ENCODE results near the gene METTL16.
A peak's percentile ranks its signal among the peaks of the same experiment; 100 is the strongest.

Gene METTL16

DNA sequence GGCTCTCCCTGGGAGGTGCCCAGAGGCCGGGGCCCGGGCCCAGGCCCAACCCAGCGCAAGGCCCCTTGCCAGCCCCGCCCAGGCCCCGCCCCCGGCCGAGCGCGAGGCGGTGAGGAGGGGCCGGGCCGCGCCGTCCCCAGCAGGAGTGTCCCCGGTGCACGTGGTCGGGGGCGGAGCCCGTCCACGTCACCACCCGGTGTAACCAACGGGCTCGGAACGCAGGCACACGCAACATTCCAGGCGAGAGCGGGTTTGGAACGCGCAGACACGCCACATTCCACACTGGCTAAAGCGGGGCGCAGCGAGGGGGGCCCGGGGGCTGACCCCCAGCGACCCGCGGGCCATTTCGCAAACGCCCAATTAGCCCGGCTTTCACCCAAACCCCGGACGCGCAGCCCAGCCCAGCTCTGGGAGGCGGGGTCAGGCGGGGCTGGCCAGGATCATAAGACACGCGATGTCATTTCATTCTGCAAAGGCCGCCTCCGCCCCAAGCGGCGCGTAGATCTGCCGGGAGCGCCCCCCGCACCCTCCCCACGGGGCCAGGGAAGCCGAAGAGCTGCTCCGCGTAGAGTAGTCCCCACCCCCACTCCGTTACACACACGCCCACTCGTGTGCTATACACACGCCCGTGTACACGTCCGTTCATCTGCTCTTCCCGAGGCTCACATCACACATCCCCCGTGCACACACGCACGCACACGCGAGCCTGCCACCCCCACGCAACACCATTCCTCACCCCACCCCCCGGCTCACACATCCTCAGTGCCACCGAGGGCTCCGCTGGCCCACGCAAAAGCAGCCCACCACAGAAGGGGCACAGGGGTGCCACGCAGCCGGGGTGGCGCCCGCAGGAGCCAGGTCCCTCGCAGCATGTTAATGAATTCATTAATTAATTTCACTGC, 111.9 kb downstream of the METTL16 start:
- WGBS, 2 experiments = 0% methylated on average over 82 of the region's 82 CpGs
- Histone ChIP-seq H3K9me3 (ENCODE audit: control insufficient read depth, low read length) (no peaks in the 10 kb centered on the region), H3K27ac (ENCODE audit: insufficient read depth, low read depth, low read length, poor library complexity, severe bottlenecking) (peak overlapping the region; percentile 95), H3K4me1 (ENCODE audit: control insufficient read depth, insufficient read depth, low read length) (peaks cover 44% of the 10 kb centered on the region), H3K27me3 (ENCODE audit: control insufficient read depth, insufficient read depth, low read length, poor library complexity, severe bottlenecking) (peaks cover 5% of the 10 kb centered on the region), H3K4me3 (ENCODE audit: insufficient read depth, low read depth, low read length) (peak overlapping the region; percentile 95), H3K36me3 (ENCODE audit: control insufficient read depth, insufficient read depth, low read length) (no peaks in the 10 kb centered on the region)

DNA sequence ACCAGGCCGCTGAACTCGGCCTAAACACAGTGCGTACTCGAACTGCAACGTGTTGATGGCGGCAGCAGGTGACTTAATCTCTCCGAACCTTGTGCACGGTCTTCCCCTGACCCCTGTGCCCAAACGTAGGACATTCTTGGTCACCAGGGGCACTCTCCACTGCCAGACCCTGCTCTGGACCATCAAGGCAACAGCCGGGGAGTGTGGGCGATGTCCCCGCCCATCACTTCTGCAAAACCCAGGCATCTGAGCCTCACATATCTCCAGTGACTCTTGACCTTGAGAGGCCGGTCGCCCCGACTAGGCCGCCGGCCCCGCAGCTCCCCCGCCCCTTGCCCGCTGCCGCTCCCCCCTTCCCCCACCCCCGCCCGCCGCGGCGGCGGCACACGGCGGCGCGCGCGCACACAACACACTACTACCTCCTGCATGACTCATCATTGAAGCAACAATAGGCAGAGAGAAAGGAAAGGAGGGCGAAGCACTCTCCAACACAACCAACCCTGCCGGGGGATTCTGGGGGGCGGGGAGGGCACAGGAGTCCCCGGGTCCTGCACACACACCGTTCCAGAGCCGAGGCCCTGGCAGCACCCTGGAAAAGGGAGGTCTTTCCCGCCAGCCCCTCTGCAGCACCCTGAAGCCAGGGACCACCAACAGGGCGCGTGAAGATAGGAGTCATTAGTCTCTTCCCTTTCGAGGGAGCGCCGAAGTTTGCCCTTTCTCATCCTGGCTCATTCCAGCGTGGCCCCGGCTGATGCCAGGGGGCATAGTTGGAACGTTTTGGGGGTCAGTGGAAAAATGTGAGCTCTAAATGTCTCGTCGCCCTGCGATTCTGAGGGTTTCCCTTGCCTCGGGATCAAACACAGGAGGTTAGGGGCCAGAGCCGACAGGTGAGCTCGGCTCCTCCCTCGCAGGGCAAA, 112.8 kb downstream of the METTL16 start:
- no peaks in the 10 kb centered on the region for H3K36me3 ChIP-seq (ENCODE audit: control insufficient read depth, insufficient read depth, low read length)
- no peaks in the 10 kb centered on the region for H3K9me3 ChIP-seq (ENCODE audit: control insufficient read depth, low read length)
- peaks cover 53% of the 10 kb centered on the region for H3K4me1 ChIP-seq (ENCODE audit: control insufficient read depth, insufficient read depth, low read length)
- peak overlapping the region; percentile 95 for H3K4me3 ChIP-seq (ENCODE audit: insufficient read depth, low read depth, low read length)
- peaks cover 5% of the 10 kb centered on the region for H3K27me3 ChIP-seq (ENCODE audit: control insufficient read depth, insufficient read depth, low read length, poor library complexity, severe bottlenecking)
- H3K27ac ChIP-seq (ENCODE audit: insufficient read depth, low read depth, low read length, poor library complexity, severe bottlenecking) = peak overlapping the region; percentile 95
- 6% methylated on average over 48 to 50 of the region's 55 CpGs for WGBS, 2 experiments

DNA sequence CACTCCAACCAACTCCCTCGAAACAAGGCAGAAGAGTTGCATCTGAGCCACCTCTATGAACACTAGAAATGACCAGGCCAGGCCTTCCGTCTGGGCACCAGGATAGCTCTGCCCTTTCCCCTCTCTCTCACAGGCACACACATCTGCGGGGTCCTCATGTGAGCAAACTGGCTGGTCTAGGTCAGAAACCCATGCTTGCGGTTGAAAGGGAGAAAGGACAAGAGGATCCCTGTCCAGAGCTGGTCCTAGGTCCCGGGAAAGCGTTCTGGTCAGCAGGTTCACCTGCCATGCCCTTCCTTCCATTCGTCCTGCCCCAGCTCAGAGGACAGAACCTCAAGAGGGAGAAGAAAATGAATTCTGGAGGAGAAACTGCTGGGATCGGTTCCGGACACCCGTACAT, 113.5 kb downstream of the METTL16 start:
- WGBS, 2 experiments = 82 to 83% methylated on average over 10 of the region's 10 CpGs
- H3K36me3 ChIP-seq (ENCODE audit: control insufficient read depth, insufficient read depth, low read length) = no peaks in the 10 kb centered on the region
- no peak overlapping the region for H3K27ac ChIP-seq (ENCODE audit: insufficient read depth, low read depth, low read length, poor library complexity, severe bottlenecking)
- H3K27me3 ChIP-seq (ENCODE audit: control insufficient read depth, insufficient read depth, low read length, poor library complexity, severe bottlenecking) = peaks cover 5% of the 10 kb centered on the region
- no peaks in the 10 kb centered on the region for H3K9me3 ChIP-seq (ENCODE audit: control insufficient read depth, low read length)
- peak overlapping the region; percentile 95 for H3K4me3 ChIP-seq (ENCODE audit: insufficient read depth, low read depth, low read length)
- peaks cover 54% of the 10 kb centered on the region for H3K4me1 ChIP-seq (ENCODE audit: control insufficient read depth, insufficient read depth, low read length)

DNA sequence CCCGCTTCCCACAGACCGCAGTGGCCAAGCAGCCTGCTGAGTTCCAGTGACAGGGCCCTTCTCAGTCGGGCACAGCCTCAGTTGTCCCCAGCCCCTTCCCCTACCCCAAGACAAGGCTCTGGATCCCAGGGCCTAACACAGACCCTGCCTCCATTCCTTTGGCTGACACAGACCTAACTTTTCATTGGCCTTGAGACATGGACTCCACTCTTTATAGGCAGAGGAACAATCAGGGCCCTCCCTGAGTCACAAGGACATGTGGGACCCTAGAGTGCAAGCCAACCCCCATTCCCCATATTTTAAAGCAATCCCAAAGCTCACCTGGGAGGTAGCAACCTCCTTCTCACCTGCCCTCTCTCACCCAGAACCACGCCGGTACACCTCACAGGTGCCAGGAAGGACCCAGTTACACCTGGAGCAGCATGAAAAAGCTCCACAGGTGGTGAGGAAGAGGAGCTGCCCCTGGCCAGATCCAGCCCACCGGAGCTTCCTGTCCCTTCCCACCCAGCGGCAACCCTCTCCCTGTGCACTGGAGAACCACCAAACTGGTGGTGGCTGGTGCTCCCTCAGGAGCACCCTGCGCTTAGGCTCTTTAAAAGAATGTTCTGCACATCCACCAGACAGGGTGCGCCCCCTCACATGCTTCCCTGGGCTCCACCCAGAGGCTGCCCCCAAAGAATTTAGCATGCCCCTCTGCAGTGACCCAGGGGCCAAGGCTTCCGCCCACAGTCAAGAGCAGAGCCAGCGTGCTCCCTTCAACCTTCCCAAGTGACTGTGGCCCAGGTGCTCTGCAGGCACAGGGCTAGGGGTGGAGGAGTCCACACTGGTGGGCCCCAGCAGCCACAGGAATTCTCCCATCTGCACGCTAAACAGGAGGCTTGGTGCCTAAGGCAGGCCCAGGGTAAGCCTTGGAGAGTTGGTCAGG, 114.2 kb downstream of the METTL16 start:
- WGBS, 2 experiments = 78 to 79% methylated on average over 12 of the region's 12 CpGs
- H3K4me3 ChIP-seq (ENCODE audit: insufficient read depth, low read depth, low read length) = no peak overlapping the region
- H3K27ac ChIP-seq (ENCODE audit: insufficient read depth, low read depth, low read length, poor library complexity, severe bottlenecking) = peak overlapping the region; percentile 55
- H3K9me3 ChIP-seq (ENCODE audit: control insufficient read depth, low read length) = no peaks in the 10 kb centered on the region
- H3K4me1 ChIP-seq (ENCODE audit: control insufficient read depth, insufficient read depth, low read length) = peaks cover 48% of the 10 kb centered on the region
- H3K36me3 ChIP-seq (ENCODE audit: control insufficient read depth, insufficient read depth, low read length) = no peaks in the 10 kb centered on the region
- H3K27me3 ChIP-seq (ENCODE audit: control insufficient read depth, insufficient read depth, low read length, poor library complexity, severe bottlenecking) = peaks cover 5% of the 10 kb centered on the region

DNA sequence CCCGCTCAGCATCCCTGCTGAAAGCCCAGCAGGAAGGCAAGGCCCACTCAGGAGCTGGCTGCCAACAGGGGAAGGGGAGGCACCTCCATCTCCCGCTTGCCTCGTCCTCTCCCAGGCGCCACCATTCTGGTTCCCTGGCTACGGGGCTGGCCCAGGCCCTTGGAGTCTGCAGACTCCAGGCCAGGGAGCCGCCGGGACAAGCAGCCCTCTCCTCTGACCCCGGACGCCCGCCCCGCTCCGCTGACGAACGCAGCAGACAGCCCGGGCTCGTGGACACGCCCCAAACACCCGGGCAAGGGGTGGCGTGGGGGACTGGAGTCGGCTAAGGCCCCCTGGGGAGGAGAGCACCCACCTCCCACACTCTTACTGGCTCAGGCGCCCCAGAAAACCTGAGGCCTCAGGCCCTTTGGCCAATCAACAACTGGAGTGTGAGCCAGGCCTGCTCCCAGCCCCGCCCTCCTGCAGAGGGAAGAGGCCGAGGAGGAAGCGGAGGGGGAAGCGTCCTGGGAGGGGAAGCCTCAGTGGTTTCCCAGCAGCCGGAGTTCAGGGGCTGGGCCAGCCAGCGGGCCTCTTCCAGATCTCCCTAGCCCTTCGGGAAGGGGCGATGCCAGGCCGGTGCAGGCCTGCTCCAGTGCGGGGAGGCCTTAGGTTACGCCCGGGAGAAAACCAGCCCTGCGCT, 115.0 kb downstream of the METTL16 start:
- Histone ChIP-seq H3K36me3 (ENCODE audit: control insufficient read depth, insufficient read depth, low read length) (no peaks in the 10 kb centered on the region), H3K4me3 (ENCODE audit: insufficient read depth, low read depth, low read length) (peak overlapping the region; percentile 24), H3K4me1 (ENCODE audit: control insufficient read depth, insufficient read depth, low read length) (peaks cover 52% of the 10 kb centered on the region), H3K27ac (ENCODE audit: insufficient read depth, low read depth, low read length, poor library complexity, severe bottlenecking) (peak overlapping the region; percentile 55), H3K27me3 (ENCODE audit: control insufficient read depth, insufficient read depth, low read length, poor library complexity, severe bottlenecking) (peaks cover 5% of the 10 kb centered on the region), H3K9me3 (ENCODE audit: control insufficient read depth, low read length) (no peaks in the 10 kb centered on the region)
- 4 to 6% methylated on average over 34 of the region's 34 CpGs for WGBS, 2 experiments

DNA sequence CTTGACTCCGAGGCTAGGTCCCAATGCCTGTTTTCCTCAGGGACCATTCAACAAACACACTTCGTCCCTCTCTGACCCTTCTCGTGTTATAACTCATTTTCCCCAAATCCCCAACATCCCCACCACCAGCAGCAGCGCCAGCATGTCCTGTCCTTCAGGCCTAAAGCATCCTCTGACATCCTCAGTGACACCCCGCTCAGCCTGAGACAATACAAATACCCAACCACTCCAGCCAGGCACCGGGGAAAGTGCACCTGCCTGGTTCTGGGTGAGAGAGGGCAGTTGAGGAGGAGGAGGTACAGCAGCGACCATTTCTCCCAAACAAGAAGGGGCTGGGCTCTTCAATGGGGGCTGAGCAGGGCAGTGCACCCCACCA, 115.5 kb downstream of the METTL16 start:
- no peak overlapping the region for H3K27ac ChIP-seq (ENCODE audit: insufficient read depth, low read depth, low read length, poor library complexity, severe bottlenecking)
- peaks cover 56% of the 10 kb centered on the region for H3K4me1 ChIP-seq (ENCODE audit: control insufficient read depth, insufficient read depth, low read length)
- no peaks in the 10 kb centered on the region for H3K36me3 ChIP-seq (ENCODE audit: control insufficient read depth, insufficient read depth, low read length)
- WGBS, 2 experiments = 53 to 56% methylated on average over 7 of the region's 7 CpGs
- peak overlapping the region; percentile 24 for H3K4me3 ChIP-seq (ENCODE audit: insufficient read depth, low read depth, low read length)
- H3K27me3 ChIP-seq (ENCODE audit: control insufficient read depth, insufficient read depth, low read length, poor library complexity, severe bottlenecking) = peaks cover 5% of the 10 kb centered on the region
- H3K9me3 ChIP-seq (ENCODE audit: control insufficient read depth, low read length) = no peaks in the 10 kb centered on the region

DNA sequence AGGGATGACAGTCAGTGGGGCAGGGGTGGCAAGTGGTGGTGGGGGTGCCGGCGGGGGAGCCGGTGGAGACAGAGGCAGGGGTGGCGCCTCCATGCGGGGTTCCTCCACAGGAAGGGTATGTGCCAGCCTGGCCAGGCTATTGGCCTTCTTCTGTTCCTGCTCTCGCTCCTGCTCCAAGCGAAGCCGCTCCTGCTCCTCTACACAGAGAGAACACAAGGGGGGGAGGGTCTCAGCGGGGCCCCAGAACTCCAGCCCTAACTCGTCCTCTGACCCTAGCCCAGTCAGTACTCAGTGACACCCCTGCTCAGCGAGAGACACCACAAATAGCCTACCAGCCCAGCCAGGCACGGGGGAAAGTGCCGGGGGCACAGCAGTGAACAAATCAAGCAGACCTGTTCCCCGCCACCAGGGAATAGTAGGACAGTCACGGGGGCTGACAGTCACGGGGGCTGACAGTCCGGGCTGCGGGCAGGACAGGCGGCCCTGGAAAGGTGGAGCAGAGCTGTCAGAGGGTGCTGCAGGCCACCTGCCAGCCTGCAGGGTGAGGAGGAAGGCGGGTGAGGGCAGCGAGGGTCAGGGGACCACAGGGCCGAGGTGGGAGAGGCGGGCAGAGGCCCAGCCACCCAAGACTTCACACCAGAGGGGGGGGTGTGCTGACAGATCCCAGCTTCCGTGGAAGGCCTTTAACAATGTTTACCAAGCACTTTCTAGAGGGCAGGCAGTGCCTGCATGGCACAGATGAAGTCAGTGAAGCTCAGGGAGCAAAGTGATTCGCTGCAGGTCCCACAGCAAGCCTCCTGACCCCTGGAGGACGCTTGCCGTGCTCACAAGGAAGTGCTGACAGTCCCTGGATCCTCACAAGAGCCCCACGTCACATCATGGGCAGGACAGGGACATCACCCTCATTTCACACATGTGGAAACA, 116.2 kb downstream of the METTL16 start:
- Histone ChIP-seq H3K27me3 (ENCODE audit: control insufficient read depth, insufficient read depth, low read length, poor library complexity, severe bottlenecking) (peaks cover 5% of the 10 kb centered on the region), H3K4me1 (ENCODE audit: control insufficient read depth, insufficient read depth, low read length) (peaks cover 56% of the 10 kb centered on the region)

DNA sequence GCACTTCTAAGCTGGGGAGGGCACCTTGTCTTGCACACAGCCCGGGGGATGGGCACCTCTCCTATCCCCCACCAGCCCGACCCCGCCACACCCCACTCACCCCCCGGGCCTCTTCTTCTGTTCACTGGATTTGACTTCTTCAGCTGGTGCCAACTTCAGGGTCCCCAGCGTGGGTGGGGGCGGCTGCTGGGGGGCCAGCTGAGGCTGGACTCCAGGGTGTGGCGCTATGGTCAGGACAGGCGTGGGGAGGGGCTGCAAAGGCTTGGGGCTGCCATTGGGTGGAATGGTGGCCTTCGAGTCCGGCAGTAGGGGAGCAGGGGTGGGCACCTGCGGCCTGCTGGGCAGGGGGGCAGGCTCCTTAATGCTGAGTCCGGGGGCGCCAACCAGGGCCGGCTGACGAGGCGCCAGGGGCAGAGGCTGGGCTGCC, 116.9 kb downstream of the METTL16 start:
- Histone ChIP-seq H3K27ac (ENCODE audit: insufficient read depth, low read depth, low read length, poor library complexity, severe bottlenecking) (no peak overlapping the region), H3K4me1 (ENCODE audit: control insufficient read depth, insufficient read depth, low read length) (peaks cover 56% of the 10 kb centered on the region), H3K27me3 (ENCODE audit: control insufficient read depth, insufficient read depth, low read length, poor library complexity, severe bottlenecking) (peaks cover 5% of the 10 kb centered on the region), H3K4me3 (ENCODE audit: insufficient read depth, low read depth, low read length) (no peak overlapping the region), H3K9me3 (ENCODE audit: control insufficient read depth, low read length) (no peaks in the 10 kb centered on the region), H3K36me3 (ENCODE audit: control insufficient read depth, insufficient read depth, low read length) (no peaks in the 10 kb centered on the region)
- 93 to 94% methylated on average over 16 of the region's 16 CpGs for WGBS, 2 experiments

More for the DNA sequence above, 116.2 kb downstream of the METTL16 start:
- H3K9me3 ChIP-seq (ENCODE audit: control insufficient read depth, low read length) = no peaks in the 10 kb centered on the region
- H3K4me3 ChIP-seq (ENCODE audit: insufficient read depth, low read depth, low read length) = no peak overlapping the region
- 77% methylated on average over 28 of the region's 28 CpGs for WGBS, 2 experiments
- no peaks in the 10 kb centered on the region for H3K36me3 ChIP-seq (ENCODE audit: control insufficient read depth, insufficient read depth, low read length)
- H3K27ac ChIP-seq (ENCODE audit: insufficient read depth, low read depth, low read length, poor library complexity, severe bottlenecking) = no peak overlapping the region
